GM21447 (cell line): Measurements from ENCODE around the gene APP.
"Not testable (repeated sequence)": the region's sequence is repeated elsewhere in the genome, so short reads cannot be mapped to it uniquely, and the experiment has no call there.

ENCODE experiments used
- ATAC-seq: cut with Tn5 transposase; IDR thresholded peaks from one replicate; pipeline ENCODE4 v1.9.1; 2021; ENCODE audit not compliant: unreplicated experiment

The APP gene

DNA sequence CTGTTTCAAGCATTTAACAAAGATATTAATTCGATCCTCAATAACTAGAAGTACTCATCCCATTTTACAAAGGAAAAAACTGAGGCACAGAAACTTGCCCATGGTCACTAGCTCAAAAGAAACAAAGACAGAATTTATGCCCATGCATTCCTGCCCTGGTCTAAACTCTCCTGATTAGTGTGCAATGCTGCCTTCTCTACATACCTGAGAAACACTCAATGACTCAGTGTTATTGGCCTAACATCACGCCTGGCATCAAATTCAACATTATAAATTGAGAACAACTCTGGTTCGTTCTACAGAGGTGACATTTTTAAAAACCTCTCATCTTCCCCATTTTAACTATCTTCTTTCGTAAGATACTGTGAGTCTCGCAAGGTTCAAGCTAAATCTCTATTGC is 5.2 kb downstream of the APP start:
- ATAC-seq: no peak

DNA sequence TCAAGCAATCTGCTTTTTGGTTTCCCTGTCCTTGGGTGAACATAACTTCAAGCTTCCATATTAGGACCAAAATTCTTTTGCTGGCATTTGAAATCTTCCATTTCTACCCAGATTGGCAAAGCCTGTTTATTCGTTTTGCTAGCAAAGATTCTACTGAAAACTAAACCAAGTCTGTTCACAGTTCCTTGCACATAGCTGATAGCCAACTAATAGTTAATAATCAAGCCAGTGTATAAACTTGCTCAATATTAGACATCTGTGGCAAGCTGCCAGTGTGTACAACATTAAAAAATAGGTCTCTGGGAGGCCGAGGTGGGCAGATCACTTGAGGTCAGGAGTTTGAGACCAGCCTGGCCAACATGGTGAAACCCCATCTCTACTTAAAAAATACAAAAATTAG is 6.3 kb downstream of the APP start:
- ATAC-seq: no peak

DNA sequence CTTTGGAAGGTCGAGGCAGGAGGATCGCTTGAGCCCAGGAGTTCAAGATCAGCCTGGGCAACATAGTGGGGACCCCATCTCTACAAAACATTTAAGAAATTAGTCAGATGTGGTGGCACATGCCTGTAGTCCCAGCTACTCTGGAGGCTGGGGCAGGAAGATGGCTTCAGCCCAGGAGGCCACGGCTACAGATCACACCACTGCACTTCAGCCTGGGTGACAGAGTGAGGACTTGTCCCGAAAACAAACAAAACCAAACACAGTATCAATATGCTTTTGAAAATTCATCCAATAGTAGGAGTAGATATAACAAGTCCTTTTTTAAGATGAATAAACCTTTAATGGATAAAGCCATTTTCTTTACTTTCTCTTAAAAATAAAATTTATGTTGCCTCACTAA is 8.5 kb downstream of the APP start:
- ATAC-seq: no peak

GRCh38 chr21:26159869-26160268 is 10.7 kb downstream of the APP start:
- ATAC-seq: no peak

DNA sequence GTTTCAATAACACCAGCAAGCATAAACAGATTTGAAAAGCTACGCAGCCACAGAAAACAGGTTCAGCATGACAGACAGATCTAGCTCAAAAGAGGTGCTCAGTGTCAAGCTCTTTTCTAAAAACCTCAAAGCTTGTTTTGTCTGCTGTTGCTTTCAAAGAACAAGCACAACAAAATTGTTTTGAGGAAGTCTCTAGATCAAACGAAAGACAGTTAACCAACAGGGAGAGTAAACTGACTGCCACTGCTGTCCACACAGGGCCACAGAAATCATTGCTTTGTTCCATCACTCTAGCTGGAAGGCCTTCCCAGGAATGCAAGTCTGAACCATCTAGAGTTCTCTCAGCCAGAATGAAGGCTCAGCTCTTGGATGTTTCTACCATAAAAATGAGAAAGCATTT is 12.8 kb downstream of the APP start:
- no peak for ATAC-seq

DNA sequence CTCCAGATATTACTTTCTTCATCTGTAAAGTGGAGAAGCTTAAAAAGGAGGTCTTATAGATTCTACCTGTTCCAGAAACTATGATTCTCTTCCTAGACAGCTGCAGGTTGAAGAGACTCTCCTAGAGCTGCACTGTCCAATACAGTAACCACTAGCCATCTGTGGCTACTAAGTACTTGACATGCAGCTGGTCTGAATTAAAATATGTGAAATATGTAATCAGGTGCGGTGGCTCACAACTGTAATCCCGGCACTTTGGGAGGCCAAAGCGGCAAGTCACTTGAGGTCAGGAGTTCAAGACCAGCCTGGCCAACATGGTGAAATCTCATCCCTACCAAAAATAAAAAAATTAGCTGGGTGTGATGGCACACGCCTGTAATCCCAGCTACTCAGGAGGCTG is 15.8 kb downstream of the APP start:
- ATAC-seq: no peak

DNA sequence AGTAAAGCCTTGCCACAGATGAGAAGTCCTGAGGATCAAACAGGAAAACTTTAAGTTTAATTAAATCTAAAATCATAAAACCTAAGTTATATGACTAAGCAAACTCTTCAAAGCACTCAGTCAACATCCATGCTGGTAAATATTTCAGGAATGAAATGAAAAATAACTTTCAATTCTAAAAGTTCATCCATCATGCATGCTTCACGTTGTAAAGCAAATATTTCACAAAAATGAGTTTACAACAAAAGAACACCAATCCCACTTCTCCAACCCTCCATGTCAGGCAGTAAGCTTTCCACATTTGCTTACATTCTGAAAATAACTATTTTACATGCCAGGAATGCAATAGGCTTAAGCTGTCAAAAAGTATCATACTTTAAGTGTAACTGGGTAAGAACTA is 16.8 kb downstream of the APP start:
- ATAC-seq: no peak

GRCh38 chr21:26148840-26149354 is 21.7 kb downstream of the APP start:
- ATAC-seq: no peak

- ATAC-seq: no peak
These were observed 22.3 kb downstream of the APP start for GRCh38 chr21:26148071-26148839.

DNA sequence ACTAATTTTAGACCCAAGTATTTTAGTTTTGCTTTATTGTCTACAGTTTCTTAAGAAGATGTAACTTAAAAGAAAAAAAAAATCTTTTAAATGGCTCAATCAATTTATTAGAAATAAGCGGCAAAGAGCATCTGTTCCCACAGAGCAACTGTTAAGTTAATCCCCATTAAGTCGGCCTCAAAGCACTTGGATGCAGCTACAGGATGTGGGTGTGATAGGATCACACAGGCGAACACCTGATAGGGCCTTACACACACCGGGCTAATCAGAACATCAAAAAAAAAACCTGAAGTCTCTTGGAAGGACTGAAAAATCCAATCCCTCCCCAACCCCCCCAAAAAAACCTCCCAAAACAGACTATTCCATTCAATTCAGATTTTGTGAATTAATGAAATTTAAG is 23.0 kb downstream of the APP start:
- no peak for ATAC-seq

DNA sequence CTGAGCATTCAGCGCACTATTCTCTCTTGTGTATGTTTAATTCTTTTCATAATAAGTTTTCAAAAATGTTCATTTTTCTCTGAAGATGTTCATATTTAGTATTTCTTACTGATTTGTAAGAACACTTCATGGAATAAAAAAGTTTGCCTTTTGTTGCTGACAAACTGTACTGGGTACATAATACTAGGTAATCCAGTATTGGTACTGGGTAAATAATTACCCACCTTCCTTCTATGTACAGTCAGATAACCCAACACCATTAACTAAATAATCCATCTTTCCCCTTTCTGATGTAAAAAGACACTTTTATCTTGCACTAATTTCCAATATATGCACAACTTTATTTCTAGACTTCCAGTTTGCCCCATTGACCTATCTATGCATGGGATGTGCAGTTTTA is 23.9 kb downstream of the APP start:
- no peak for ATAC-seq

- no peak for ATAC-seq
These were observed 26.5 kb downstream of the APP start for GRCh38 chr21:26144031-26144430.

GRCh38 chr21:26142363-26142762 is 28.2 kb downstream of the APP start:
- ATAC-seq: no peak

DNA sequence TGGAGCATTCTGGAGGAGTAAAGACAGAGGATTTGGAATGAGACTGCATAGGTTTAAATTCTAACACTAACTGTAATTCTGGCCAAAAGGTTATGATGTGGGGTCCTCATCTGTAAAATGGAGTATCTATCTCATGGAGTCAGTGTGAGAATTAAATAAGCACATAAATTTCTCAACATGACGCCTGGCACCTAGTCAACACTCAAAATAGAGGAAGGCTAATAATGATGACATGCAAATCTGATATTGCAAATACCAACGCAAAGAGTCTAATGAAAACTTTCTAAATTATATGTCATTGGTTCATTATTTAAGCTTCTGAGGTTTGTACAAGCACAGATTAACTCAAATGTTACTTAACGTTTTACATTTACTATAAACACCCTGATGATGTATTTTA is 29.6 kb downstream of the APP start:
- no peak for ATAC-seq

DNA sequence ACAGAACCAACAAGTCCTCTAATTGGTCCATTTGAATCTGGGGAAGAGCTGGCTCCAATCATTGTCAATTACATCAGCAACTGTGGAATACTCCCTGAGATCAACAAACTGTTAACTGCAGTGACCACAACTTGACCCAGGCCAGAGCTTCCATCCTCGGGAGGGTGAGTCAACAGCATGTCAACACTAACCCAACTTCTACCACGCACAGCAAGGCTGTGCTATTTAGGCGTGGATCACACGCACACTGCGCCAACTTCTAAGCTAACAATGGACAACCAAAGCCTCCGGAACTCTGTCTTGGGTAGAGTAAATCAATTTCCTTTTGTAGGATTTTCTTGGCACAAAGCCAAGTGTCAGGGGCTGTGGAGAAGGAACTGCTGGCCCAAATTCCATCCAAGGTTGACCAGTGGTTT is 30.4 kb downstream of the APP start:
- no peak for ATAC-seq

- ATAC-seq: no peak
These were observed 31.8 kb downstream of the APP start for GRCh38 chr21:26138615-26139257.

GRCh38 chr21:26137379-26138060 is 33.0 kb downstream of the APP start:
- ATAC-seq: no peak

GRCh38 chr21:26136671-26137070 is 33.9 kb downstream of the APP start:
- ATAC-seq: peak; percentile 98

GRCh38 chr21:26135520-26135919 is 35.0 kb downstream of the APP start:
- no peak for ATAC-seq

- ATAC-seq: no peak
These were observed 39.0 kb downstream of the APP start for GRCh38 chr21:26131554-26131953.

DNA sequence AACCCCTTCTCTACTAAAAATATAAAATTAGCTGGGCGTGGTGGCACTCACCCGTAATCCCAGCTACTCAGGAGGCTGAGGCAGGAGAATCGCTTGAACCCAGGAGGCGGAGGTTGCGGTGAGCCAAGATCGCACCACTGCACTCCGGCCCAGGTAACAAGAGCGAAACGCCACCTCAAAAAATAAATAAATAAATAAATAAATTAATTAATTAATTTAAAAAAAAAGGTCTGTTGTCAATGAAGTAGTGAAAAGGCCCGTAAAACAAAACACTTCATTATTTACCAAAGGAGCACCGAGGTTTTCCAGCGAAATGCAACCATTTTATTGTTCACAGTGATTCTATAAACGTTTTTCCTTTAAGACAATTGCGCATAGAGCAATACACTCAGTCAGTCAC is 39.5 kb downstream of the APP start:
- not testable (repeated sequence) for ATAC-seq
